Thyroid gland (tissue), 4 donors: Measurements from ENCODE around the gene NATD1. TPM values are rescaled to one million over a fixed set of nuclear protein-coding genes. Genes with fewer than 3 reads are reported as not detected.

ENCODE experiments used
- DNase-seq, 2 donors: peaks; one replicate each; pipeline ENCODE4 v3.0.0-alpha.2; 2019
- H3K27ac ChIP-seq, 3 donors: fragments of 200-600 bp; sonication (generic); 1 replicate in 2 of 3; 2 replicates in 1 of 3; pipeline ENCODE4 v1.5.1; 2016 to 2019; ENCODE audit warnings: mild to moderate bottlenecking in 1 of 3, moderate library complexity in 1 of 3
- H3K27me3 ChIP-seq: fragments of 200-600 bp; sonication (generic); one replicate; pipeline ENCODE4 v1.5.1; 2019
- H3K36me3 ChIP-seq, 2 donors: fragments of 200-600 bp; sonication (generic); one replicate each; pipeline ENCODE4 v1.5.1; 2016 to 2019
- H3K4me1 ChIP-seq, 2 donors: fragments of 200-600 bp; sonication (generic); one replicate each; pipeline ENCODE4 v1.5.1; 2017 to 2019
- H3K4me3 ChIP-seq, 3 donors: fragments of 200-600 bp; sonication (generic); replicated peaks in 1 of 3; 1 replicate in 2 of 3; 2 replicates in 1 of 3; pipeline ENCODE4 v1.5.1; 2016; ENCODE audit warnings: mild to moderate bottlenecking in 1 of 3
- H3K9me3 ChIP-seq: fragments of 200-600 bp; sonication (generic); one replicate; pipeline ENCODE4 v1.5.1; 2017
- POLR2A ChIP-seq, 2 donors: fragments of 450-650 bp; IDR thresholded peaks; one replicate each; pipeline ENCODE4 v1.6.1; 2017; ENCODE audit warnings: antibody characterized with exemption in 2 of 2, mild to moderate bottlenecking in 2 of 2, moderate library complexity in 1 of 2
- WGBS, 2 donors: methylation state at CpG; one replicate each; pipeline ENCODE4 v1.1.5; 2017; 5-methylcytosine and 5-hydroxymethylcytosine counted together
- intact Hi-C: fragments of 100-400 bp; cut with DNase I; formaldehyde crosslinking; loops from one replicate; pipeline ENCODE4 v1.15.1; 2023
- total RNA-seq, 4 donors: library from RNA; depleted of rRNA; stranded (reverse); fragments of >200 nt; gene quantifications; one replicate each; pipeline ENCODE4 v1.2.3, GENCODE V29; 2016
- TF ChIP-seq, protein P1 (sequence below), 6 experiments: fragments of 200-600 bp in 3 of 6; fragments of 450-650 bp in 3 of 6; sonication (generic) in 3 of 6; IDR thresholded peaks; one replicate each; pipeline ENCODE4 v1.5.1; 2016 to 2019; ENCODE audit warnings: antibody characterized with exemption in 6 of 6, mild to moderate bottlenecking in 2 of 6, inconsistent platforms in 1 of 6, moderate library complexity in 1 of 6

NATD1 gene
- total RNA-seq, 4 donors from 2014 or later = 18.6 to 34.1 (median 21.2) TPM

DNA sequence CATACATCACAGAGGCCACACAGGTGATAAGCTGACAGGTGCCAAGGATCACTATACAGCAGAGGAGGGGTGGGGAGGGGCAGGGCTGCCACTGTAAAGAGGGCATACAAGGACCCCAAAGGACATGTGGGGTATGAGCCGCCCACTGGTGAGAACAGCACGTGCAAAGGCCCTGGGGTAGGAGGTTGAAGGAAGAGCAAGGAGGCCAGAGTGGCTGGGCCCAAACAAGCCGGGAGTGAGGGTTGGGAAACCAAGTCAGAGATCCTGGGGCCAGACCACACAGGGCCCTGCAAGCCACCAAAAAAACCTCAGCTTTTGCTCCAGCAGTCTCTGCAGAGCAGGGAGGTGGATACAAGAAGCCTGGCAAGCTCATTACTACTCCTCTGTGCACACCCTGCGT is 6.5 kb downstream of the NATD1 start:
- peaks cover 28 to 52% of the 10 kb centered on the region in 2 donors for H3K4me1 ChIP-seq
- H3K9me3 ChIP-seq = no peaks in the 10 kb centered on the region
- H3K27me3 ChIP-seq = no peaks in the 10 kb centered on the region
- no peak for DNase-seq
- no peak overlapping the region for H3K4me3 ChIP-seq
- WGBS, 2 donors = 97% methylated on average over 4 of the region's 4 CpGs
- intact Hi-C loops = no loop called here
- no peak for TF ChIP-seq POLR2A (IDR thresholded peaks at IDR 0.05)
- TF ChIP-seq, protein P1, sequence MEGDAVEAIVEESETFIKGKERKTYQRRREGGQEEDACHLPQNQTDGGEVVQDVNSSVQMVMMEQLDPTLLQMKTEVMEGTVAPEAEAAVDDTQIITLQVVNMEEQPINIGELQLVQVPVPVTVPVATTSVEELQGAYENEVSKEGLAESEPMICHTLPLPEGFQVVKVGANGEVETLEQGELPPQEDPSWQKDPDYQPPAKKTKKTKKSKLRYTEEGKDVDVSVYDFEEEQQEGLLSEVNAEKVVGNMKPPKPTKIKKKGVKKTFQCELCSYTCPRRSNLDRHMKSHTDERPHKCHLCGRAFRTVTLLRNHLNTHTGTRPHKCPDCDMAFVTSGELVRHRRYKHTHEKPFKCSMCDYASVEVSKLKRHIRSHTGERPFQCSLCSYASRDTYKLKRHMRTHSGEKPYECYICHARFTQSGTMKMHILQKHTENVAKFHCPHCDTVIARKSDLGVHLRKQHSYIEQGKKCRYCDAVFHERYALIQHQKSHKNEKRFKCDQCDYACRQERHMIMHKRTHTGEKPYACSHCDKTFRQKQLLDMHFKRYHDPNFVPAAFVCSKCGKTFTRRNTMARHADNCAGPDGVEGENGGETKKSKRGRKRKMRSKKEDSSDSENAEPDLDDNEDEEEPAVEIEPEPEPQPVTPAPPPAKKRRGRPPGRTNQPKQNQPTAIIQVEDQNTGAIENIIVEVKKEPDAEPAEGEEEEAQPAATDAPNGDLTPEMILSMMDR (IDR thresholded peaks at IDR 0.05) = no peak
- H3K36me3 ChIP-seq = no peaks in the 10 kb centered on the region
- H3K27ac ChIP-seq = no peak overlapping the region

DNA sequence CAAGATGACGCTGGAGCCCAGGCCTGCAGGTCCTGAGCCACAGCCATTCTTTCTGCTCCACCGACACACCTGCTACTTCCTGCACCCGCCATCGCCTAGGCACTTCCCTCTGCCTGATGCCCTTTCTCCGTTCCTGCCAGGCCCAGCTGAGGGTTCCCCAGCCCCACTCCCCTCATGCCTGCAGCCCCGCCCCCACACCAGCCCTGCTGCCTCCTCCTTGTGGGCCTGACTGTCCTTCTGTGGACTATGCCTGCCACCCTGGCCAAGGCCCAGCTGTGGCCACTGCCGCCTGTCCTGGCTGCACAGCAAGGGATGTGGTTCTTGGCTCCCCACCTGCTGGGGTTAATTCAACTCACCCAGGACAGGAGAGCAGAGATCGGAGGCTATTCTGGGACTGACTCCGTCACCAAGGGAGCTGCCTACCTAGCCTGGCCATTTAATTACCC is 7.5 kb downstream of the NATD1 start:
- intact Hi-C loops = no loop called here
- H3K36me3 ChIP-seq = no peaks in the 10 kb centered on the region
- 88 to 90% methylated on average over 8 to 9 of the region's 9 CpGs for WGBS, 2 donors
- H3K9me3 ChIP-seq = no peaks in the 10 kb centered on the region
- peaks cover 20 to 52% of the 10 kb centered on the region in 2 donors for H3K4me1 ChIP-seq
- H3K27me3 ChIP-seq = no peaks in the 10 kb centered on the region
- no peak for TF ChIP-seq POLR2A (IDR thresholded peaks at IDR 0.05)
- TF ChIP-seq, protein P1 (IDR thresholded peaks at IDR 0.05) = no peak
- H3K4me3 ChIP-seq = no peak overlapping the region
- H3K27ac ChIP-seq = no peak overlapping the region
- DNase-seq = no peak

DNA sequence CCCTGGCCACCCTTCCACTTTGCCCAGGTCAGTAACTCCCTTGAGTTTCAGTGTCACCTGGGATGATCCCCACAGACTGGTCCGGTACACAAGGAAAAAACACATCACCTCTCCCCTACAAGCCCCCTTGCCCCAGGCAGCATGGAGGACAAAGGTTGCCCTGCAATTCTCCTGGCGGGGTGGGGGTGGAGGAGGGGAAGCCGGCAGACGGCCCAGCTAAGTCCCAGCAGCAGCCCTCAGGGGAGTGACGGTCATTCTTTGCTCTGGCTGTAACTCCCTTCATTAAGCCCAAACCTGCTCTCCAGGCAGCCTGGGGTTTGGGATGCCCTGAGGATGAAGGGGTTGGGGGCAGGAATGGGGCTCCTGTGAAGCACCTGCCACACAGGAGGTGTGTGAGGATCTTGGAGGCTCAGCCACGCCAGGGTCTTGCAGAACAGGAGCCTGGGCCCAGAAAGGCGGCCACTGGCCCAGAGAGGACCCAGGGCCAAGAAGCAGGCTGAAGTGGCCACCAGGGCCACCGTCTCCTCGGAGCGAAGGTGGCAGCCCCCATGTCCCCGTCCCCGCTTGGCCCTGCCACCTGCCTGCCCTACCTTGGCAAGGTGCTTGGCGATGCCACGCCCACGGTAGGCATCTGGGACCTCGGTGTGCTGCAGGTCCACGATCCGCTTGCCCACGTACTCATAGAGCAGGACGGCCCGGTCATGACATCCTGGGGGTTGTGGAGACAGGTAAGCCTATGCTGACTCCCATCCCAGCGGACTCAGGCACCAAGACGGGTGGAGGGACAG is 9.5 kb downstream of the NATD1 start:
- H3K36me3 ChIP-seq = no peaks in the 10 kb centered on the region
- no peaks in the 10 kb centered on the region for H3K27me3 ChIP-seq
- intact Hi-C loops = no loop called here
- 80 to 84% methylated on average over 9 of the region's 23 CpGs for WGBS, 2 donors
- no peak for DNase-seq
- no peaks in the 10 kb centered on the region for H3K9me3 ChIP-seq
- H3K27ac ChIP-seq = peak overlapping the region in 2 of 3 donors; percentile 27 to 53
- H3K4me1 ChIP-seq = peaks cover 20 to 57% of the 10 kb centered on the region in 2 donors
- TF ChIP-seq, protein P1 (IDR thresholded peaks at IDR 0.05) = no peak
- no peak for TF ChIP-seq POLR2A (IDR thresholded peaks at IDR 0.05)
- H3K4me3 ChIP-seq = no peak overlapping the region

DNA sequence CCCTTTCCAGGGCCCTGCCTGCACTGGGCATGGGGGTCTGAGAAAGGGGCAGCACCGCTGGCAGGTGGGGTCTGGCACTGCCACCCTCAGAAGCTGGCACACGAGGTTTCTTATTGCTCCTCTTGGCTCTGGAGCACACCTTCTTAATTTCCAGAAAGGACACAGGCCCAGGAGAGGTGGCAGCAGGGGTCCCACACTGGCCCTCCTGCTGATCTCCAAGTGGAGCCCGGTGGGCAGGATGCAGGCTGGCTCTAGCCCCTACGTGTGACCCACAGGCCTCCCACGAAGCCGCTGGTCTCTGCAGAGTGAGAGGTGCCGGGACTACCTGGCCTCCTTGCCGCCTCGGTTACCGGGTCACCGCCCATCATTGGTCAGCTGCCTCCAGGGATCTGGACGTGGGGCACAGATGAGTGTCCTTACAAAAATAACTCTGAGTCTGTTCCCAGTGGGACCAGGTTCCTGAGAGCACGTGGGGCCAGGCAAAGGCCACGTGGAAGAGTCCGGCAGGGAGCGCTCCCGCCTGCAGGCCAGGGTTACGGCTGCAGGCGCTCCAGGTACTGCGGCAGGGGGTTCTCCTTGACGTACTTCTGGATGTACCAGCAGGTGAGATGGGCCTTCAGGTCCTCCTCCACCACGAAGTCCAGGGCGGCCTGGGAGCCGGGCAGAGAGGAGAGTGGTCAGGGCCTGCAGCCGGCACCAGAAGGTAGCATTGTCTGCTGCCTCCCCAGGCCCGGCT is 10.3 kb downstream of the NATD1 start:
- no peaks in the 10 kb centered on the region for H3K27me3 ChIP-seq
- intact Hi-C loops = no loop called here
- H3K9me3 ChIP-seq = no peaks in the 10 kb centered on the region
- H3K36me3 ChIP-seq = no peaks in the 10 kb centered on the region
- TF ChIP-seq, protein P1 (IDR thresholded peaks at IDR 0.05) = peak in 1 of 6 experiments; percentile 14
- no peak for TF ChIP-seq POLR2A (IDR thresholded peaks at IDR 0.05)
- peaks cover 20 to 57% of the 10 kb centered on the region in 2 donors for H3K4me1 ChIP-seq
- WGBS, 2 donors = 58 to 82% methylated on average over 11 to 25 of the region's 26 CpGs
- peak overlapping the region in 2 of 3 donors; percentile 27 to 68 for H3K27ac ChIP-seq
- peak; percentile 88 to 89 for DNase-seq
- no peak overlapping the region for H3K4me3 ChIP-seq
